Heart left ventricle (tissue), 13 donors: Measurements from ENCODE around the gene LAIR2.

ENCODE experiments used
- POLR2A ChIP-seq, 2 donors: fragments of 450-650 bp; IDR thresholded peaks; one replicate each; pipeline ENCODE4 v1.6.1; 2017; ENCODE audit warnings: antibody characterized with exemption in 2 of 2, mild to moderate bottlenecking in 2 of 2, moderate library complexity in 2 of 2
- TF ChIP-seq, protein P1 (sequence below), 12 donors: fragments of 200-600 bp; sonication (generic) in 4 of 12; IDR thresholded peaks; one replicate each; pipeline versions ENCODE4 v1.5.0 to v1.8.0; 2018 to 2022; ENCODE audit warnings: antibody characterized with exemption in 12 of 12, mild to moderate bottlenecking in 5 of 12
- donor health status: ischemic (EF 13 %, LVEDD 7.1; RV severe dilation, severe dysfunction).
- donor health status: DM: no; HTN: yes; CAD: no.
- donor health status: DM: no; HTN: no; CAD: no.
- donor health status: ischemic (EF 25% LVEDD 6.9; RV normal size, moderate dysfunction).
- donor health status: ischemic (EF 25% LVEDD 5.7; RV mildly dilated, moderate dysfunction).
- donor health status: ischemic (EF 35%, LVEDD 5.7; RV mildly dilated, moderate dysfunction).
- donor health status: nonischemic (EF 11% LVEDD 7.7; RV severe dilation, severe dysfunction).
- donor health status: DM: yes; HTN: yes; CAD: no.
- donor health status: PGD.
- donor health status: ischemic (EF 29% LVEDD 5.4; RV normal size, mild dysfunction).
- donor health status: nonischemic (EF 23%, LVEDD 6.1; RV moderate dilation, normal function).

GRCh38 chr19:54489341-54489740, 13.3 kb upstream of the LAIR2 start:
- TF ChIP-seq POLR2A (IDR thresholded peaks at IDR 0.05), result no peak
- TF ChIP-seq, protein P1, sequence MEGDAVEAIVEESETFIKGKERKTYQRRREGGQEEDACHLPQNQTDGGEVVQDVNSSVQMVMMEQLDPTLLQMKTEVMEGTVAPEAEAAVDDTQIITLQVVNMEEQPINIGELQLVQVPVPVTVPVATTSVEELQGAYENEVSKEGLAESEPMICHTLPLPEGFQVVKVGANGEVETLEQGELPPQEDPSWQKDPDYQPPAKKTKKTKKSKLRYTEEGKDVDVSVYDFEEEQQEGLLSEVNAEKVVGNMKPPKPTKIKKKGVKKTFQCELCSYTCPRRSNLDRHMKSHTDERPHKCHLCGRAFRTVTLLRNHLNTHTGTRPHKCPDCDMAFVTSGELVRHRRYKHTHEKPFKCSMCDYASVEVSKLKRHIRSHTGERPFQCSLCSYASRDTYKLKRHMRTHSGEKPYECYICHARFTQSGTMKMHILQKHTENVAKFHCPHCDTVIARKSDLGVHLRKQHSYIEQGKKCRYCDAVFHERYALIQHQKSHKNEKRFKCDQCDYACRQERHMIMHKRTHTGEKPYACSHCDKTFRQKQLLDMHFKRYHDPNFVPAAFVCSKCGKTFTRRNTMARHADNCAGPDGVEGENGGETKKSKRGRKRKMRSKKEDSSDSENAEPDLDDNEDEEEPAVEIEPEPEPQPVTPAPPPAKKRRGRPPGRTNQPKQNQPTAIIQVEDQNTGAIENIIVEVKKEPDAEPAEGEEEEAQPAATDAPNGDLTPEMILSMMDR (IDR thresholded peaks at IDR 0.05), result no peak
